ENCODE measurements around the gene ARHGAP4.

- TF ChIP-seq ZNF274 (IDR thresholded peaks at IDR 0.05; ENCODE audit: low read depth, low read length) (no peak), YY1 (IDR thresholded peaks at IDR 0.05; ENCODE audit: insufficient read depth, insufficient read length) (no peak)
Observed at GRCh38 chrX:153960077-153960476, 34.0 kb upstream of the ARHGAP4 start.

Measured in NT2/D1 (cell line).